ENCODE data around the gene GTF3C5.
"Not testable (repeated sequence)": the region's sequence is repeated elsewhere in the genome, so short reads cannot be mapped to it uniquely, and the experiment has no call there.

The GTF3C5 gene

DNA sequence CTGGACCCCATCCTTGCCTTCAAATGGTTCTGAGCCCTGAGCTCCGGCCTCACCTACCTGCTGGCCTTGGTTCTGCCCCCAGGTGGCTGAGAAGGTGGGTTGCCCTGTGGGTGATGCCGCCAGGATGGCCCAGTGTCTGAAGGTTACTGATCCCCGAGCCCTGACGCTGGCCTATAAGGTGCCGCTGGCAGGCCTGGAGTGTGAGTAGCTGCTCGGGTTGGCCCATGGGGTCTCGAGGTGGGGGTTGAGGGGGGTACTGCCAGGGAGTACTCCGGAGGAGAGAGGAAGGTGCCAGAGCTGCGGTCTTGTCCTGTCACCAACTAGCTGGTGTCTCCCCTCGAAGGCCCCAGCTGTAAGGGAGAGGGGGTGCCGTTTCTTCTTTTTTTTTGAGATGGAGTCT lies 36.2 kb downstream of the GTF3C5 start:
- in situ Hi-C loops (cut with HindIII; ENCODE audit: low sequenced_read_pairs), result no loop called here

DNA sequence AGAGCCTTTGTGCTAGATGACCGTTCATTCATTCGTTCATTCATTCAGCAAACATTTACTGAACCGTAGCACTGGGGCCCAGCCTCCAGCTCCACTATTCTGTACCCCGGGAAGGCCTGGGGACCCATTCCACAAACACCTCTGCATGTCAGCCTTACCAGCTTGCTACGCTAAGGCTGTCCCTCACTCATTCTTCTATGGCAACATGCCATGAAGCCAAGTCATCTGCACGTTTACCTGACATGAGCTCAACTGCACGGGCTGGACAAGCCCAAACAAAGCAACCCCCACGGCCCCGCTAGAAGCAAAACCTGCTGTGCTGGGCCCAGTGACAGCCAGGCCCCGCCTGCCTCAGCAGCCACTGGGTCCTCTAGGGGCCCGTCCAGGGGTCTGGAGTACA lies 37.0 kb downstream of the GTF3C5 start:
- in situ Hi-C loops (cut with HindIII; ENCODE audit: low sequenced_read_pairs), result no loop called here

DNA sequence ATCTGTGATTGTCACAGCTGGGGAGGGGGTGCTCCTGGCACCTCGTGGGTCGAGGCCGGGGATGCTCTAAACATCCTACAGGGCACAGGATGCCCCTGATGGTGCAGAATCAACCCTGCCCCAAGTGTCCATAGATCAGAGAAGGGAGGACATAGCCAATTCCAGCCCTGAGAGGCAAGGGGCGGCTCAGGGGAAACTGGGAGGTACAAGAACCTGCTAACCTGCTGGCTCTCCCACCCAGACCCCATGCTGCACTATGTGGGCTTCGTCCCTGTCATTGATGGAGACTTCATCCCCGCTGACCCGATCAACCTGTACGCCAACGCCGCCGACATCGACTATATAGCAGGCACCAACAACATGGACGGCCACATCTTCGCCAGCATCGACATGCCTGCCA lies 37.6 kb downstream of the GTF3C5 start:
- in situ Hi-C loops (cut with HindIII; ENCODE audit: low sequenced_read_pairs), result not testable (repeated sequence)

DNA sequence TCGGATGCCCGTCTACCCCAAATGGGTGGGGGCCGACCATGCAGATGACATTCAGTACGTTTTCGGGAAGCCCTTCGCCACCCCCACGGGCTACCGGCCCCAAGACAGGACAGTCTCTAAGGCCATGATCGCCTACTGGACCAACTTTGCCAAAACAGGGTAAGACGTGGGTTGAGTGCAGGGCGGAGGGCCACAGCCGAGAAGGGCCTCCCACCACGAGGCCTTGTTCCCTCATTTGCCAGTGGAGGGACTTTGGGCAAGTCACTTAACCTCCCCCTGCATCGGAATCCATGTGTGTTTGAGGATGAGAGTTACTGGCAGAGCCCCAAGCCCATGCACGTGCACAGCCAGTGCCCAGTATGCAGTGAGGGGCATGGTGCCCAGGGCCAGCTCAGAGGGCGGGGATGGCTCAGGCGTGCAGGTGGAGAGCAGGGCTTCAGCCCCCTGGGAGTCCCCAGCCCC lies 39.7 kb downstream of the GTF3C5 start:
- in situ Hi-C loops (cut with HindIII; ENCODE audit: low sequenced_read_pairs), result not testable (repeated sequence)

DNA sequence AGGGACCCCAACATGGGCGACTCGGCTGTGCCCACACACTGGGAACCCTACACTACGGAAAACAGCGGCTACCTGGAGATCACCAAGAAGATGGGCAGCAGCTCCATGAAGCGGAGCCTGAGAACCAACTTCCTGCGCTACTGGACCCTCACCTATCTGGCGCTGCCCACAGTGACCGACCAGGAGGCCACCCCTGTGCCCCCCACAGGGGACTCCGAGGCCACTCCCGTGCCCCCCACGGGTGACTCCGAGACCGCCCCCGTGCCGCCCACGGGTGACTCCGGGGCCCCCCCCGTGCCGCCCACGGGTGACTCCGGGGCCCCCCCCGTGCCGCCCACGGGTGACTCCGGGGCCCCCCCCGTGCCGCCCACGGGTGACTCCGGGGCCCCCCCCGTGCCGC lies 40.2 kb downstream of the GTF3C5 start:
- in situ Hi-C loops (cut with HindIII; ENCODE audit: low sequenced_read_pairs), result not testable (repeated sequence)

DNA sequence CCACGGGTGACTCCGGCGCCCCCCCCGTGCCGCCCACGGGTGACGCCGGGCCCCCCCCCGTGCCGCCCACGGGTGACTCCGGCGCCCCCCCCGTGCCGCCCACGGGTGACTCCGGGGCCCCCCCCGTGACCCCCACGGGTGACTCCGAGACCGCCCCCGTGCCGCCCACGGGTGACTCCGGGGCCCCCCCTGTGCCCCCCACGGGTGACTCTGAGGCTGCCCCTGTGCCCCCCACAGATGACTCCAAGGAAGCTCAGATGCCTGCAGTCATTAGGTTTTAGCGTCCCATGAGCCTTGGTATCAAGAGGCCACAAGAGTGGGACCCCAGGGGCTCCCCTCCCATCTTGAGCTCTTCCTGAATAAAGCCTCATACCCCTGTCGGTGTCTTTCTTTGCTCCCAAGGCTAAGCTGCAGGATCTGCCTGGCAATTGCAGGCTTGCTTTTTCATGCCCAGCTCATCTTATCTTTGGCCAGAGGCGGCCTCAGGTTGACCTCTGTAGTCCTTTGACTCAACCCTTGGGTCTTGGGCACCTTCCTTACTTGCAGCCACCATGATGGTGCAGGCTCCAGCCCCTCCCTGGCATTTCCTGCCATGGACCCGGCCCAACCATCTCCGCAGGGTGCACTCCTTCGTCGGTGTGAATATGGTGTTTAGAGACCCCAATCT lies 40.8 kb downstream of the GTF3C5 start:
- in situ Hi-C loops (cut with HindIII; ENCODE audit: low sequenced_read_pairs), result no loop called here

DNA sequence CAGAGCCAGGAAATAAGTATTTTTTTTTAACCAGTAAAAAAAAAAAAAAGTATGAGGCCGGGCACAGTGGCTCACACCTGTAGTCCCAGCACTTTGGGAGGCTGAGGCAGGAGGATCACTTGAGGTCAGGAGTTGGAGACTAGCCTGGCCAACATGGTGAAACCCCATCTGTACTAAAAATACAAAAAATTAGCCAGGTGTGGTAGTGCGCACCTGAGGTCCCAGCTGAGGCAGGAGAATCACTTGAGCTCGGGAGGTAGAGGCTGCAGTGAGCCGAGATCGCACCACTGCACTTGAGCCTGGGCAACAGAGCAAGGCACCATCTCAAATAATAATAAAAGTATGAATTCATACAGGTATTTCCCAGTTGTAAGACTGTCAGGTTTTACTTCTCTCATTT lies 41.4 kb downstream of the GTF3C5 start:
- in situ Hi-C loops (cut with HindIII; ENCODE audit: low sequenced_read_pairs), result not testable (repeated sequence)

DNA sequence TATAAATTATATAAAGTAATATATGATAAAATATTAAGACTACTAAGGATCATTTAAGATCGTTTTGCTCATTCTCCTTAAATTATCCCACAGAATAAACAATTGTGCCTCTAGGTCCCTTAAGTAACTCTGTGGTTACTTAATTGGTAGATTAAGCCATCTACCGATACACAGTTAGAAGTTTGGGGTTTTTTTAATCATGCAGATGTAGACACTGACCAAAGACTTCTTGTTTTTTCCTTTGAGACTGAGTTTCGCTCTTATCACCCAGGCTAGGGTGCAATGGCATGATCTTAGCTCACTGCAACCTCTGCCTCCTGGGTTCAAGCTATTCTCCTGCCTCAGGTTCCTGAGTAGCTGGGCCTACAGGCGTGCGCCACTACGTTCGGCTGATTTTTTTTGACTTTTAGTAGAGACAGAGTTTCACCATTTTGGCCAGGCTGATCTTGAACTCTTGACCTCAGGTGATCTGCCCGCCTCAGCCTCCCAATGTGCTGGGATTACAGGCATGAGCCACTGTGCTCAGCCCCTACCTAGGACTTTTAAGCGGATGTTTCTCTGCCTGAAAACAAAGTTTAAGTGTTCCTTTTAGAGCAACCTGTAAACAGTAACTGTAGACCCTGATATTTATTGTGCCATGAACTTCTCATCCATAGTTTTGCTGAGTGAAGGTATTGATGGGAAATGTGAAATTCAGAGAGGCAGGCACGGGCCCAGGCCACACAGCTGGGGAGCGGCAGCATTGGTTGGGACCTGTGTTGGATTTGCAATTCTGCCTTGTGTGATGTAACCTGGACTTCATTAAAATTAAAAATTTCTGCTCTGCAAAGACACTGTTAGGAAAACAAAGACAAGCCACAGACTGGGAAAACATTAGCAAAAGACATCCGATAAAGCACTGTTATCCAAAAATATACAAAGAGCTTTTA lies 42.6 kb downstream of the GTF3C5 start:
- in situ Hi-C loops (cut with HindIII; ENCODE audit: low sequenced_read_pairs), result no loop called here

DNA sequence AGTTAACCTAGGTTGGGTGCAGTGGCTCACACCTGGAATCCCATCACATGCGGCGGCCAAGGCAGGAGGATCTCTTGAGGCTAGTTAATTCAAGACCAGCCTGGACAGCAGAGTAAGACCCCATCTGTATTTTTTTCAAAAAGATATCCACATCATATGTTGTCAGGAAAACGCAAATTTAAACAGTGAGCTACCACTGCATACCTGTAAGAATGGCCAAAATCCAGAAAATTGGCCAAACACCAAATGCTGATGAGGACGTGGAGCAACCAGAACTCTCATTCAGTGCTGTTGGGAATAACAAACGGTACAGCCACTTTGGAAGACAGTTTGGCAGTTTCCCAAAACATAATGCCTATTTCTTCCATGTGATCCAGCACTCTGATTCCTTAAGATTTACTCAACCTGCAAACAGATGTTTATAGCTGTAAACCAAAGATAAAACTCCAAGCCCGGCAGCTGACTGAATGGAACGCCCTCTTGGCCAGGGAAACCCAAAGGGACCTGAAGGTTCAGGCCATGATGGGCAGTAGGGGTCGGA lies 43.4 kb downstream of the GTF3C5 start:
- in situ Hi-C loops (cut with HindIII; ENCODE audit: low sequenced_read_pairs), result no loop called here

DNA sequence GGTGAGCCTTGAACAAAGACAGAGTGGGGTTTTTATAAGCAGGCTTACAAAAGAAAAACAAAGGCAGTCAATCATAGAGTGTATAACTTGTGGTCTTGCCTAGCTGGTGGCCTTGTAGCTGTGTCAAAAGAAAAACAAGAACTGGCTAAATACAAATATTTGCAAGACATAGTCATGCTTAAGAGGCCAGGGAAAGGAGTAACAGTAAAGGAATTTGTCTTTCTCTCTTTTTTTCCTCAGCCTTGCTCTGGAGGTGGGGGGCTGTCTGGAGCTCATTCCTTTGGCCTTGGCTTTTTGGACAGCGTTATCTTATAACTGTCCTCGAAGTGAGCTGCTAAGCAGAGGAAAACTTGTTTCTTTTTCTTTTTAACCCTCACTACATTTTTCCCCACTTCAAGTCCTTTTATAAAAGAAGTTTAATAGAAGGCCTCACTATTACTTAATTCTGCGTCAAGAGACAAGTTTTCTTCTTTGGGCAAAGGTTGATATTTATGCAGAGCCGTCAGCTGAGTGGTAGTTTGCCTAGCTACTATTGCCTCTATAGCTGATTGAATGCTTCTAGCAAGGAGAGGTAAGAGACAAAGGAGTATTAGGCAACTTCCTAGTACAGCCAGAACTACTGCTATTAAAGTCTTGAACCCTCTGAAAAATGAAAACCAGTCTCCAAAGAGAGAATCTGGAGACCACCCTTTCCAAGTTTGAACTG lies 45.3 kb downstream of the GTF3C5 start:
- in situ Hi-C loops (cut with HindIII; ENCODE audit: low sequenced_read_pairs), result loop anchor here (5.0 kb wide), 1 partner anchor 41 kb away; no protein-coding TSS in a partner anchor

DNA sequence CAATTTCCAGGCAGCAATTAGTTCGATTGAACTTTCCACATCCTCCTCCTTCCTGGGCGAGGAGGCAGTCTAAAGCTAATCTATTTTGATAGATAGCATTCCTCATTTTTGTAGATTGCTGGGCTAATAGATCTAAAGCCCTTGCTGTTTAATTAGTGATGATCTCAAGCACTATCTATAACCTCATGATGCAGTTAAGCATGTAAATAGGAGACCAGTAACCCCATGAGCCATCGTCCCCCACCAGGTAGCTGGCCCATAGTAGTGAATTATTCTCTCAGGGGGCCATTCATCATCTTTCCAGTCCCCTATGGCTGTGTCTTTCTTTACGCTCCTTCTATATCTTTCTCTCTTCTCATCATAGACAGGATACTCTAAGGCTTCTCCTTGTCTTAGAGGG lies 45.9 kb downstream of the GTF3C5 start:
- in situ Hi-C loops (cut with HindIII; ENCODE audit: low sequenced_read_pairs), result loop anchor here (5.0 kb wide), 1 partner anchor 41 kb away; no protein-coding TSS in a partner anchor

DNA sequence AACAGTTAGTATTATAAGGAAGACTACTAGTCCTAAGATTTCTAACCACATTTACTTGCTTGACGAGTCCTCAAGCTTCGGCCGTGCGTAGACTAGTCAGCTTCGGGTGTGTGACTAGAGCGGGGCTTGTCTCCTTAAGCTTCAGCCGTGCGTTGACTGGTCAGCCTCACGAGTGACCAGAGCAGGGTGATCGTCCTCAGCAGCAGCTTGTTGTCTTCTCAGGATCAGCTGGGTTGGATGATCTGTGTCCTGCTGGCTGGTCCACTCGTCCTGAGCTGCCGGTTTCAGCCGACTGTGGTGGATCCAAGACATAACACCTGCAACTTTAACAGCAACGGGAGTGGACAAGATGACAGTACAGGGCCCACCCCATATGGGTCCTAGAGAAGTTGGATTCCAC lies 47.7 kb downstream of the GTF3C5 start:
- in situ Hi-C loops (cut with HindIII; ENCODE audit: low sequenced_read_pairs), result loop anchor here (5.0 kb wide), 1 partner anchor 39 kb away; no protein-coding TSS in a partner anchor

DNA sequence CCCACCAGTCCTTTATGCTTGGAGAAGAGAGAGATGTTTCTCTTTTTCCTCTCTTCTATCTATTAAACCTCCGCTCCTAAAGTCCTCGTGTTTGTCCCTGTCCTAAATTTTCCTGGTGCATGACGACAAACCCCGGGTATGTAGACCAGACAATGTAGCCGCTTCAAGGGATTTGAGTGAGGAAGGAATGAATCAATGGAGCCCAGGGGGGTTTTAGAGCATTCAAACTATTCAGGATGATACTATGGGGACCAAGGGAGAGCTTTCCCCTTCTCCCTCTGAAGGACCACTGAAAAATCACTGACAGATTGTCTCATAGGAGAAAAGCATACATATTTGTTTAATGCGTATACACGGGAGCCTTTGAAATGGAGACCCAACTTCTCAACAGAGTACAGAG lies 49.4 kb downstream of the GTF3C5 start:
- in situ Hi-C loops (cut with HindIII; ENCODE audit: low sequenced_read_pairs), result no loop called here

DNA sequence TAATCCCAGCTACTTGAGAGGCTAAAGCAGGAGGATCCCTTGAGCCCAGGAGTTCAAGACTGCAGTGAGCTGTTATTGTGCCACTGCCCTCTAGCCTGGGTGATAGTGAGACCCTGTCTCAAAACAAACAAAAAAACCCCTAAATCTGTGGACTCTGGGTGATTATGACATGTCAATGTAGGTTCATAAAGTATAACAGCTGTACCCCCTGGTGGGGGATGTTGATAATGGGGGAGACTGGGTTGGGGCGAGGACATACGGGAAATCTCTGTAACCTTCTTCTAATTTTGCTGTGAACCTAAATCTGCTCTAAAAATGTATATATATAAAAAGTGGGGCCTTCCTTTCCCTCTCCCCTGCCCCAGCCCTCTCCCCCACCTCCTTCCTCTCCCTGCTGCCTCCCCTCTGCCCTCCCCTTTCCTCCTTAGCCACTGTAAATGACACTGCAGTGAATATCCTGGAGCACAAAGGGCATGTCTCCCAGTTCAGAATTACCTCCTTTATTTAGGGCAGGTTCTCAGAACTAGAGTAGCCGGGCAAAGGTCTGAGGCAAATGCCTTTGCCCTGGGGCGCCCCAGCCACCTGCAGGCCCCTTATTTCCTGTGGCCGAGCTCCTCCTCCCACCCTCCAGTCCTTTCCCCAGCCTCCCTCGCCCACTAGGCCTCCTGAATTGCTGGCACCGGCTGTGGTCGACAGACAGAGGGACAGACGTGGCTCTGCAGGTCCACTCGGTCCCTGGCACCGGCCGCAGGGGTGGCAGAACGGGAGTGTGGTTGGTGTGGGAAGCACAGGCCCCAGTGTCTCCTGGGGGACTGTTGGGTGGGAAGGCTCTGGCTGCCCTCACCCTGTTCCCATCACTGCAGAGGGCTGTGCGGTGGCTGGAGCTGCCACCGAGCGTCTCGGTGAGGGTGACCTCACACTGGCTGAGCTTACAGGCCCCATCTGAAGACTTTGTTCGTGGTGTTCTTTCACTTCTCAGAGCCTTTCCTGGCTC lies 50.3 kb downstream of the GTF3C5 start:
- in situ Hi-C loops (cut with HindIII; ENCODE audit: low sequenced_read_pairs), result not testable (repeated sequence)

DNA sequence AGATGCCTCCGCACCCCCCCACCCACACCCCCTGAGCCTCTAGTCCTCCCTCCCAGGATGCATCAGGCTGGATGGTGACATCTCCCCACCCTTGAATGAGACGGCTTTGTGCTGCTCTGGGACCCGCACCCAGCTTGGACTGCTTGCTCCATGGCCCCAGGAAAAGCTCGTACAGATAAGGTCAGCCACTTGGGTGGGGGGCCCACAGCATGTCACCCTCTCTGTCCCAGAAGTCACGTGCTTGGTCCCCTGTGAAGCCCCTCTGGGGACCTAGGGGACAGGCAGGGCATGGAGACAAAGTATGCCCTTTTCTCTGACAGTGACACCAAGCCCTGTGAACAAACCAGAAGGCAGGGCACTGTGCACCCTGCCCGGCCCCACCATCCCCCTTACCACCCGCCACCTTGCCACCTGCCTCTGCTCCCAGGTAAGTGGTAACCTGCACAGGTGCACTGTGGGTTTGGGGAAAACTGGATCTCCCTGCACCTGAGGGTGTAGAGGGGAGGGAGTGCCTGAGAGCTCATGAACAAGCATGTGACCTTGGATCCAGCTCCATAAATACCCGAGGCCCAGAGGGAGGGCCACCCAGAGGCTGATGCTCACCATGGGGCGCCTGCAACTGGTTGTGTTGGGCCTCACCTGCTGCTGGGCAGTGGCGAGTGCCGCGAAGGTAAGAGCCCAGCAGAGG lies 51.3 kb downstream of the GTF3C5 start:
- in situ Hi-C loops (cut with HindIII; ENCODE audit: low sequenced_read_pairs), result not testable (repeated sequence)

DNA sequence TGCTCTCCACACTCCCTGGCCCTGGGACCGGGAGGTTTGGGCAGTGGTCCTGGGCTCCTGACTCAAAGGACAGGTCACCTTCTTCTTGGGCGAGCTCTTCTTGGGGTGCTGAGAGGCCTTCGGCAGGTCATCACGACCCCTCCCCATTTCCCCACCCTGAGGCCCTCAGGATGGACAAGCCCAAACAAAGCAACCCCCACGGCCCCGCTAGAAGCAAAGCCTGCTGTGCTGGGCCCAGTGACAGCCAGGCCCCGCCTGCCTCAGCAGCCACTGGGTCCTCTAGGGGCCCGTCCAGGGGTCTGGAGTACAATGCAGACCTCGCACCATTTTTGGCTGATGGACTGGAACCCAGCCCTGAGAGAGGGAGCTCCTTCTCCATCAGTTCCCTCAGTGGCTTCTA lies 52.9 kb downstream of the GTF3C5 start:
- in situ Hi-C loops (cut with HindIII; ENCODE audit: low sequenced_read_pairs), result not testable (repeated sequence)

DNA sequence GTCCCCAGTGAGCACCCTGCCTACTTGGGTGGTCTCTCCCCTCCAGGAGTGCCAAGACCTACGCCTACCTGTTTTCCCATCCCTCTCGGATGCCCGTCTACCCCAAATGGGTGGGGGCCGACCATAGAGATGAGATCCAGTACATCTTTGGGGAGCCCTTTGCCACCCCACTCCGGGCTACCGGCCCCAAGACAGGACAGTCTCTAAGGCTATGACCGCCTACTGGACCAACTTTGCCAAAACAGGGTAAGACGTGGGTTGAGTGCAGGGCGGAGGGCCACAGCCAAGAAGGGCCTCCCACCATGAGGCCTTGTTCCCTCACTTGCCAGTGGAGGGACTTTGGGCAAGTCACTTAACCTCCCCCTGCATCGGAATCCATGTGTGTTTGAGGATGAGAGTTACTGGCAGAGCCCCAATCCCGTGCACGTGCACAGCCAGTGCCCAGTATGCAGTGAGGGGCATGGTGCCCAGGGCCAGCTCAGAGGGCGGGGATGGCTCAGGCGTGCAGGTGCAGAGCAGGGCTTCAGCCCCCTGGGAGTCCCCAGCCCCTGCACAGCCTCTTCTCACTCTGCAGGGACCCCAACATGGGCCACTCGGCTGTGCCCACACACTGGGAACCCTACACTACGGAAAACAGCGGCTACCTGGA lies 55.5 kb downstream of the GTF3C5 start:
- in situ Hi-C loops (cut with HindIII; ENCODE audit: low sequenced_read_pairs), result not testable (repeated sequence)

DNA sequence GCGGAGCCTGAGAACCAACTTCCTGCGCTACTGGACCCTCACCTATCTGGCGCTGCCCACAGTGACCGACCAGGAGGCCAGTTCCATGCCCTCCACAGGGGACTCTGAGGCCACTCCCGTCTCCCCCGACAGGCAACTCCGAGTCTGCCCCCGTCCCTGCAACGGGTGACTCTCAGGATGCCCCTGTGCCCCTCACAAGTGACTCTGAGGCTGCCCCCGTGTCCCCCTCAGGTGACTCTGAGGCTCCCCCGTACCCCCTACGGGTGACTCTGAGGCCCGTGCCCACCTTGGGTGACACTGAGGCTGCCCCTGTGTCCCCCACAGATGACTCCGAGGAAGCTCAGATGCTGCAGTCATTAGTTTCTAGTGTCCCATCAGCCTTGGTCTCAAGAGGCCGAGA lies 56.1 kb downstream of the GTF3C5 start:
- in situ Hi-C loops (cut with HindIII; ENCODE audit: low sequenced_read_pairs), result no loop called here
